NCI-H2196 treated with DMSO at 0.1 percent for 48 hours (cell line): ENCODE results near the gene THAP12.
A peak's percentile ranks its signal among the peaks of the same experiment; 100 is the strongest.
"Not testable (repeated sequence)": the region's sequence is repeated elsewhere in the genome, so short reads cannot be mapped to it uniquely, and the experiment has no call there.

Source experiments
- DNase-seq: peaks from one replicate; lab custom pipeline; 2025; ENCODE audit not compliant: unreplicated experiment; lab: John Stamatoyannopoulos, UW

Gene THAP12

DNA sequence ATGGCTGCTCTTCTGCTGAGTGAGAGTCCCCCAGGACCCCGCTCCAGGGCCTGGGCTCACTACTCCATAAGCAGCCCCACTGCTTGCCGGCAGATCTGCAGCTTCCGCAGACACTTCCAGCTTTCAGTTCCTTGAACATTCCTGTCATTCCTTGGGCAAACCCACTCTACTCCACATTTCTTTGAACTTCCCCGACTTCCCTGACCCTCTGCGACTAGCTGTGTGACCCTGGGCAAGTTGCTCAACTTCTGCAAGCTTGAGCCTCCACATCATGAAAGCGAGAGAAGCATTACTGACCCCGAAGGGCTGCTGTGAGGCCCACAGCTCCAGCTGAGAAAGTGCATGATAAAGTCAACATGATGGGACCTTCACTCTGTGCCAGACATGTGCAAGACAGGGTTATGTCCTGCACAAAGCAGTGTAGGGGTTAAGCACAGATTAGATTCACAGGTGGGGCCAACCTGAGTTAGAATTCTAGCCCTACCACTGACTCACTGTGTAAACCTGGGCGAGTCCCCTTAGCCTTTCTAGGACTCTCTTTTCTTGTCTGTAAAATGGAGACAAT is 51.8 kb downstream of the THAP12 start:
- no peak for DNase-seq

DNA sequence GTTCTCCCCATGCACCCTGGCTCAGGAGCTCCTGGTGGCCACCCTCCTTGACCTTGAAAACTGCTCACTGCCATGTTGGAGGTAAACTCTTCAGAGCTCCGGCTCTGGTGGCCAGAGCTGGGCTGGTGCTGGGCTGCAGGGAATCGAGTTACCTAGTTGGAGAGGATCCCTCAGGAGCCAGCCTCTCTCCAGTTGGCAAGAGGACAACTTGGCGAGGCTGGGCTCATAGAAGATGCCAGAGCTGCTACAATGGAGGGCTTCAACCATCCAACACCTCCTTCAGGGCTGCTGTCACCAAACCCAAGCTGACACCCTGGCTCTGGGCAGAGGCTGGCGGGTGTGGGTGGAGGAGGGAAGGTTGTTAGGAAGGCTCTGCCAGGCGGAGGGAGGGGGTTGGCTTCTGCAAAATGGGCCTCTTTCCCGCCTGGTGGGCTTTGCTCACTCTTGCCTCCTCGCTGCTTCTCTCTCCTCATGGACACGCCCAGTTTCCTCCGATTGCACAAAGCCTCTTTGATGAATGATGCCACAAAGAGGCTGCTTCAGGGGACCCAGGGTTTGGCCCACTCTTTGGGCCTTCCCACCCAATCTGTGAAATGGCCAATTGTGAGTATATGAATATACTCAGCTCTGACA is 53.1 kb downstream of the THAP12 start:
- DNase-seq = peak; percentile 34

DNA sequence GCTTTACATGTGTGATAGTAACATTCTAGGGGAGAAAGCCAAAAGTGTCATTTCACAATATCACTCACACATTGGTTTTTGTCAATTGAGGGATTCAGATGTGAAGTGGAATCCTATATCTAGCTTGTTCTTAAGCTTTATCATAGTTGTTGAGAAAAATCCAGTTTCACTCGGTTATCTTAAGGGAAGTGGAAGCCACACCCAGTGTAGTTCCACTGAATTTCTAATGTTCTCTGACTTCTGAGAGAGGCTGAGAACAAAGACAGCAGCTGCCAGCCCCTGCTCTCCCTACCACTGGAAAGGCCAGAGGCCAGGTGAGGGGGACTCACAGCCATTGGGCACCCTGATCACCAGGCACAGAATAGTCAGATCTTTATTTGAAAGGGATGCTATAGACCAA is 53.7 kb downstream of the THAP12 start:
- no peak for DNase-seq

DNA sequence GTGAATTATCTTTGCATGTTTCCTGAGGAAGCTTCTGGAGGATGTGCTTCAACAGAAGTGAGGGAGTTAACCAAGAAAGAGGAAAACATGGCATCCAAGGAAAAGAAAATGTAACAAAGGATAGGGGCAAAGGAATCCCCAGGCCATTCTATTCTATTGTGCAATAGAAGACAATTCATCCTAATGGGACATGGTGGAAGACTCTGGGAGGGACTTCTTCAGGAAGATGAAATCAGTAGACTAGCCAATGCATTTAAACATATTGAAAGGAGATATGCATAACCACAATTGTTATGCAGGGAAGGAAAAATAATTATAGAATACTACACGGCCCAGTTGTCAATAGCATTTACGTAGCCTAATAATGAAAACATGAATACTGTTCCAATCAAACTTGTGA is 55.7 kb downstream of the THAP12 start:
- DNase-seq = no peak

DNA sequence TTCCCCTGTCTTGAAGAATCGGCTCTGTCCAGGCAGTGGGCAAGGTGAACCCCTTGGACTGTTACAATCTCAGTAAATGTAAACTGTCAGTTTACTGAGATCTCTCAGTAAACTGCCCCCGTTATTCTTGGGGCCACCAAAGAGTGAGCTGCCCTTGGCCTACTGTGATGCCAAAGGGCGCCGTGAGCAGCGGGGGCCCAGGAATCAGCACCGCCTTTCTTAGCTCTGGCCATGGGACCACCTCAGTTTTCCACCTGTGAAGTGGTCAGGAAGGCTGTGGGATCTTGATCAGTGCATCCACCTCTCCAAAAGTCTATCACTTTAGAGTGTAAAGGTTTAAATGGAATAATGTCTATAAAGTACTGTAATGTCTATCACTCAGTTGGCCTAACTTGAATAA is 57.1 kb downstream of the THAP12 start:
- DNase-seq = no peak

DNA sequence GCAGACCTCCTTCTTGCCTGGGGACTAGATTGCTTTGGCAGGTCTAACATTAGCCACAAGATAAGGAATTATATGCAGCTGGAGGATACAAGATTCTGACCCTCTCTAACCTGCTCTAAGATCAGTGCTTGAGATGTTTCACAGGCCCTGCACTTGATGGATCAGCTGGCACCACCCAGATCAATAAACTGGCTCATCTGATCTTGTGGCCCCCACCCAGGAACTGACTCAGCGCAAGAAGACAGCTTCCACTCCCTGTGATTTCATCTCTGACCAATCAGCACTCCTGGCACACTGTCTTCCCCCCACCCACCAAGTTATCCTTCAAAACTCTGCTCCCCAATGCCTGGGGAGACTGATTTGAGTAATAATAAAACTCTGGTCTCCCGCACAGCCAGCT is 57.6 kb downstream of the THAP12 start:
- DNase-seq = not testable (repeated sequence)

DNA sequence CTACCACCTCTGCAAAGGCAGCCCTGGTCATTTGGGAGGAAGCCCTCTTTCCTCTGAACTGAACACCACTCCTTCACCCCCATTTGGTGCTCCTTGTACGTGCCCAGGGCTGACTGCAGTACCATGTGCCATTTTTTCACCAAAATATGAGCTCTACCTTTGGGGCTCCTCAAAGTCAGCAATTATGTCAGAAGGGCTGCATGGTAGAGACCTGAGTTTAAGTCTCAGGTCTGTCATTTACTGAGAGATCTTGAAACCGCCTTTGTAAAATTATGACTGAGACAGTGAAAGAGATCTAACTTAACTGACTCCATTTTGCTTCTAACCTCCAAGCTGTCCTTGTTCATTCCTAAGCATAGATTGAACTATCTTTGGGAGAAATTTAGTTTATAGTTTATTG is 58.0 kb downstream of the THAP12 start:
- DNase-seq = no peak

DNA sequence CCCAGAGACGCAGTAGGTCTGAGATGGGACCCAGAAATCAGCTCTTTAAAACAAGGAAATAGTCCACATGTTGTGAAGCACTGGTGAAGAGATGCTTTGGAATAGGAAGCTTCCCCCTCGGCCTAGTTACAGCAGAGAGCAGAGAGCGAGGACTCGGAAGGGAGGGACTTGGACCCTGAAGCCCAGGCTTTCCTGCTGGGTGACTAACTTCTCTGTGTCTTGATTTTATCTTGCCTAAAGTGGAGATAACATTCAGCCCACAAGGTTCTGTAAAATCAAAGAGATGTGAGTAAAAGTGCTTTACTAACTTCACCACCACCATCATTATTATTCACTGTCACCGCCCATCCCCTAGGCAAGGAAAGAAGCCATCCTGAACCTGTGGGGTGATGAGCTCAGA is 58.4 kb downstream of the THAP12 start:
- no peak for DNase-seq

DNA sequence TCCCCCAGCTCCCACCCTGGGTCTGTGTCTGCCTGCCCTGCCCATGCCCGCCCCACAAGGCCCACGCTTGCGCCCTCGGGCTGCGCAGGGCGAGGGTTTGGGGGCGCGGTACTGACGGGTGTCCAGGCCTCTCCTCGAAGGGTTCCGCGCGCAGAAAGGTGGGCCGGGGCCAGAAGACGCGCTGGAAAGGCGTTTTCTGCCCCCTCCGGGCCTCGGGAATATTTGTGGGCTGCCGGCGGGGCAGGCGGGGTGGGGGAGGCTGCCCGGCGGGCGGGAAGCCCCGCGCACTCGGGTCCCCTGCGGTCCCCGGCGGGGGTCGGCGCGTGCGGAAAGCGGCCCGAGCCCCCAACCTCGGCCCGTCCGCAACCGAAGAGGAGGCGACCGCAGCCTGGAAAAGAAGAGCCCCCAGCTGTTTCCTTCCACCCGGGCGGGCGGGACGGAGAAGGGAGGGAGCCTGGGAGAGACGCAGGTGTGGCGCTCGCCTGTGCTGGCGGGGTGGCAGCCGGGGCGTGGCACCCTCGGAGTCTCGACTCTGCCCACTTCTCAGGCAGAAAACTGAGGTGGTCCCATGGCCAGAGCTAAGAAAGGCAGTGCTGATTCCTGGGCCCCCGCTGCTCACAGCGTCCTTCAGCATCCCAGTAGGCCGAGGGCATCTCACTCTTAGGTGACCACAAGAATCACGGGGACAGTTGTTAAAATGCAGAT is 59.0 kb downstream of the THAP12 start:
- no peak for DNase-seq

DNA sequence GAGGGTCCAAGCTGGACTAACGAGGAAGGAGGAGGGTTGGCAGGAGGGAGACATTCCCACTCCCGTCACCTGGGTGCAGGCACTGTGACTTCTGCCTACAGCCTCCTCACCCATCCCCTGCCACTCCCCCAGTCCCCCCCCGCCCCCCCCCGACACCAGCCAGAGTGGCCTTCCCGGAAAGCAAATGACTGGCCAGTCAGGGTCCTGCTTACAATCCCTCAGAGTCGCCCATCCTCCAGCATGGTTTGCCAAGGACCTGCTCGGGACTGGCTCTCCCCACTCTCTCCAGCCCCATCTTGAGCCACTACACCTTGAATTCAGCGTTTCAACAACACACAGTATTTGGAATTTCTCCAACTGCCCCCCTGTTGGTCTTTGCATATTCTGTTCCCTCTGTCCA is 59.6 kb downstream of the THAP12 start:
- DNase-seq = no peak

DNA sequence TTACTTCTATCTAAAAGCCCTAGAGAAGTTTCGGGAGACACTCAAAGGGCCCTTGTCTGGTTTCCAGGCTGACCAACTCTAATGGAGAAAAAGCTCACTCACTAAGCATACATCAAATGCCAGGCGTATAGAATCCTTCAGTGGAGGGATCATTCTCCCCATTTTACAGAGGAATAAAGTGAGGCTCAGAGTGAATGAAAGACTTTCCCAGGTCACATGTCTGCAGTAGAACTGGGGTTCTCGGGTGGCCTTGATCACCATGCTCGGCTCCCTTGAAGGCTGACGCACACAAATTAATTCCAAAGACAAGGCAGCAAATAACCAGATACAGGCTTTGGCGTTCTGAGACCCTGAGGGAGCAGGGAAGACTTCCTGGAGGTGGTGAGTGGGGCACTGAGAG is 60.0 kb downstream of the THAP12 start:
- DNase-seq = no peak

DNA sequence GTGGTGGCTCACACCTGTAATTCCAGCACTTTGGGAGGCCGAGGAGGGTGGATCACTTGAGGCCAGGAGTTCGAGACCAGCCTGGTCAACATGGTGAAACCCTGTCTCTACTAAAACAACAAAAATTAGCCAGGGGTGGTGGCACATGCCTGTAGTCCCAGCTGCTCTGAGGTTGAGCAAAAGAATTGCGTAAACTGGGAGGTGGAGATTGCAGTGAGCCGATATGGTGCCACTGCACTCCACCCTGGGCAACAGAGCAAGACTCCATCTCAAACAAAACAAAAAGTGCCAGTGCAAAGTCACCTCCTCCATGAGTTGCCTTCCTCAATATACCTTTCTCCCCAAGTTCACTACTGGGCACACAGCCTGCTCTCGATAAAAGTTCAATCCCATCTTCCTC is 61.1 kb downstream of the THAP12 start:
- DNase-seq = not testable (repeated sequence)

DNA sequence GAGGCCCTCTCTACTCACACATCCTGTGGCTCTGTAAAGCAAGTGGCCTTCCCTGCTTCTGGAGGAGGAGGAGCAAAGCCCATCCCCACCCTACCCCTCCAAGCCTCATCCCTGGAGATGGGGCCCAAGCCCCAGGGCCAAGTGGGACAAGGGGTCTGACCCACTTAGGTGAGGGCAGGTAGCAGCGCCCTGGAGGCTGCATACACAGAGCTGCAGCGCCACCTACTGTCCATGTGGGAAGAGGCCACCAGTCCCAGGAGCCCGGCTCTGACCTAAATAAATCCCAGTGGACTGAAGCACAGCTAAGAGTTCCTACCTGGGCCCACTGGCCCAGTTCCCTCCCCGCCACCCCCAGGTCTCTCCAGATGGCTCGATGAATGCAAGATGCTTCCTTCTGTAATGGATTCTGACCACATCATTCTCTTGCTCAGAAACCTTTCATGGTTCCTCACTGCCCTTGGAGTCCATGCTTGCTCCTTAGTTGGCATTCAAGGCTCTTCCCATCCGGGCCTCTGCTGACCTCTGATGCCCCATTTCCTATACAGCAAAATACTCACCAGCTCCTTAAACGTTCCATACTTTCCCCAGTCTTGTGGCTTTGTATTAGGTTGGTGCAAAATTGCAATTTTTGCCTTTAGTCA is 62.1 kb downstream of the THAP12 start:
- DNase-seq = peak; percentile 51

DNA sequence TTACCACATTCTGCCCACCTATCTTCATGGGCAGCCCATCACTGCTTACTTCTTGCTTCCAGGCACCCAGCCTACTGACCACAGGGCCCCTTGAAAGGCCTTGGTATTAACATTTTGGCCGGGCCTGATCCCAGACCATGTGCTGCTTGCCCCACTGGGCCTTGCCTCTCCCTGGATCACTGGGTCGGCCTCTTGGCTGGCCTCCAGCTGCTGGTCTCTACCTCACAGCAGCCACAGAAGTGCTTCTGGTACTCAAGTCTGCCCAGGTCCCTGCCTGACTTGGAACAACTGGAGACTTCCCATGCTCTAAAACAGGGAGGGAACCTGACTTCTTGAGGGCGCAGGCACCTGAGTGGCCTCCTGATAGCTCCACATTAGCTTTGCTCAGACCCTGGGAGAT is 63.6 kb downstream of the THAP12 start:
- DNase-seq = no peak

DNA sequence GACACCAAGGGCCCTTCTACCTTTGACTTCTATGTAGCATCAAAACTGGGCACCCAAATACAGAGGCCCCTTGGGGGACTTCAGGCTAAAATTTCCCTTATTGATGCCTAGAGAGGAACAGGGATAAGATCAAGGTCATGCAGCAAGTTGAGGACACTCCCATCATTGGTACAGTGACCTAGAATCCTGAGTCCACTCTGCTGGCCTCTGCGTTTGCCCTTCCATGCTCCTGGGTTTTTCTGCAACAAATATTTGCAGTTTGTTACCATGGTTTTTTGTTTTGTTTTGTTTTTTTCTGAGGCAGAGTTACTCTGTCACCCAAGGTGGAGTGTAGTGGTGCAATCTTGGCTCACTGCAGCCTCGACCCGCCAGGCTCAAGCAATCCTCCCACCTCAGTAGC is 64.2 kb downstream of the THAP12 start:
- no peak for DNase-seq

DNA sequence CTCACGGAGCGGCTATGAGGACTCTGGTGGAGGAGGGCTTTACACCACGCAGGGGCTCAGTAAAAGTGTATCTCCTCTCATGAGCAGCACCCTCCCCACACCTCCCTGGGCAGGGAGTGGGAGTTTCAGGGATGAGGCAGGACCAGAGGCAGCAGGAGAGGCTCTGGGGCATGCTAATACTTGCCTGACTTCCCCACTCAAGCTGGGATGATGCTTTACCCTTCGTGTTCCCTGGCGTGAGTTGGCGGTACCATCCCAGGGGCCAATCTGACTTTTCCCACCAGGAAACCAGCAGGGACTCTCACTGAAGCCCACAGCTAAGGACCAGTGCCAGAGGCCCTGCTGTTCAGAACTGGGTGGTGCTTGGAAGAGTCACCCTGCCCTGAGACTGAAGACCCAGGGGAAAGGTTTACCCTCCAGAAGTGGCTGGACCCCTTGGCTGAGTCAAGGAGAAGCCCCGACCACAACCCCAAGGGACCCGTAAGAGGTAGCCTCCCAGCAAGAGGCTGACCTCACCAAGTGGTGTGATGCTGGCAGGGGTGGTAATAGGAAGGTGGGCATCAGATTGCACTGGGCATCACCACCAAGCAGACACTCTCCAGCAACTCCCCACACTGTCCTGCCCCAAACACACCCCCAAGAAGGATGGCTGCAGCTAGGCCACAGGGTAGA is 65.6 kb downstream of the THAP12 start:
- no peak for DNase-seq

DNA sequence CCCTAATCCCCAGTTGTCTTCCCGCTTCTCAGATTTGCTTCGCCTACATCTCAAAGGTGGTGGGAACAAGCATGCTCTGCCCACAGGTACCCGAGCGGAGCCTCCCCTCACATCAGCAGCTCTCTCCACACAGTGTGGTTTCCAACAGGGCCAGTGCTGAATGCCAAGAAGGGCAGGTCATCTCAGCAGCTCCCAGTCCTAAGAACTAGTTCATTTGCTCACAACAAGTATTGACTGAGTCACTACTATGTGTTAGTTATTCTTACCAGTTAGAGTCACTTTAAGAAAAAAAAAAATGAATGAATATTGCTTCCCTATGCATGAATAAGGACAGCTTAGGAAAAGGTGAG is 66.2 kb downstream of the THAP12 start:
- no peak for DNase-seq

DNA sequence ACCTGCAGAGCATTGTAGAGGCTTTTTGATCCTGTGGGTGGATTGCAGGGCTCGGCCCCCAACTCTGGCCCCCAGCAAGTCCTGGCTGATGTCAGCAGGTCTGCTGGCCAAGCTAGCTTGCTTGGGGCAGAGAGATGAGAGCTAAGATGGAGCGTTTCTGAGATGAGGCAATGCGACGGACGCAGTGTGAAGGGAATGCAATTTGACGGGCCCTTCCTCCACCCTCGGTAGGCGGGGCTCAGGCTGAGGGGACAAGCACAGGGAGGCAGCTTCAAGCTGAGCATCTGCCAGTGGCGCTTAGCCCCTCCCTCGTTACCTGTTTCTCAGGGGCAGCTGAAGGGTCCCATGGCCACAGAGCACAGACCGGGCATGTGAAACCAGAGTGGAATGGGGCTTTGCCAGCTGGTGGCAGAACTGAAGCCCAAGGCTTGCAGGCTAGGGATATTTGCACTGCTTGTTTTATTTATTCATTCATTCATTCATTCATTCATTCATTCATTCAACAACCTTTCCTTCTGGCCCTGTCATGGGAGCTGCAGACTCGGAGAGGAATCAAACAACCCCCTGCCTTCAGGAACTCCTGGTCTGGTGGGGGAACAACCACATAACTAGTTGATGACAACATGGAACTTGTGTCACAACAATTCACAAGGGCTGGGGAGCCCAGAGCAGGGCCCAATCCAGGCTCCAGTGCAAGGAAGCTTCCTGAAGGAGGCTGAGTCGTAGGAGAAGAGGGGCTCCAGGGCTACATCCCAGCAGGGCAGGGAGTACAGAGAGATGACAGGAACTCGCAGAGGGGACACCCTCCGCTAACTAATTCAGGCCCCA is 66.8 kb downstream of the THAP12 start:
- no peak for DNase-seq

DNA sequence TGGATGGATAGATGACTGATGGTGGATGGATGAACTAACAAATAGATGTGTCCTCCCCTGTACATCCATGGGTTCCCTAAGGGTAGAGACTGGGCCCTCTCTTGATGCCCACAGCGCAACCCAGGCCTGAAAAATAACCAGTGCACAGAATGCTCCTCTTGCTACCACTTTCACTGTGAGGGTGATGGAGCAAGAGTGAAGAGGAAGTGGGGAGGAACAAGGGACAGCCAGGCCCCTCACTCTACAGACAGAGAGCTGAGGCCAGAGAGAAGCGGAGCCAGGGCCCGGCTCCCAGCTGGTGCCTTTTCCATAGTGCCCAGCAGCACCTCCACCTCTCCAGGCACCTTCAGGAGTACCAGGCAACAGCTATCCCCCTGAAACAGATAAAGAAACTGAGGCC is 67.7 kb downstream of the THAP12 start:
- DNase-seq = no peak

DNA sequence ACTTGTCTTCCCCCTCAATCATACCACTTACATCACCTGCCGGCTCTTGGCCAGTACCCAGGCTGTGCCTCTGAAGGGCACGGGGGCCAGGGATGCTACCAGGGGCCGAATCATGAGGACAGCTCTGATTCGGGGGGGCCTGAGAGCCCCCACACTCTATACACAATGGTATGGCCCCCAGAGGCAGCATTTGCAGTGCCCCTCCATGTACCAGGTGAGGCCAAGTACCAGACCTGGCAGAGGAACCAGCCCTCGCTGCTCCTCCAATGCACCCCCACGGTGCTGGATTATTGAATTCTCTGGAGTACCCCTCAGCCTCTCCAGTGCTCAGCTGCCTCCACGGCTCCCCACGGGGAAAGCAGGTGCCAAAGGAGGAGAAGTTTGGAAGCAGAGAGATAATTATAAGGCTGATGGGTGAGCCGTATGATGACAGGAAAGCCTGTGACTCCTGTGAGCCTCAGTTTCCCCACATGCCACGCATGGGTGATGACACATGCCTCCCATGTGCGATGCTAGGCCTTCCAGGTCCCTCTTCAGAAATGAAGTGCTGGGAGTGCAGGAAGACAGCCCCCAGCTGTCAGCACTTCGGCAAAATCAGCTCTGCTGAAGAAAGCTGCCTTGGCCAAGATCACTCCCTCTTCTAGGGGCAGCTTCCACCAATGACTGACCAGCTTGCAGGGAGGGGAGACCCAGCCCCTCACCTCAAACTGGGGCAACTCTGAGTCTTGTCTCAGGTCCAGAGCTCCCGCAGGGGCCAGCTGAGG is 69.9 kb downstream of the THAP12 start:
- no peak for DNase-seq
